ENCODE results near the gene PLK1.

PLK1 gene

DNA sequence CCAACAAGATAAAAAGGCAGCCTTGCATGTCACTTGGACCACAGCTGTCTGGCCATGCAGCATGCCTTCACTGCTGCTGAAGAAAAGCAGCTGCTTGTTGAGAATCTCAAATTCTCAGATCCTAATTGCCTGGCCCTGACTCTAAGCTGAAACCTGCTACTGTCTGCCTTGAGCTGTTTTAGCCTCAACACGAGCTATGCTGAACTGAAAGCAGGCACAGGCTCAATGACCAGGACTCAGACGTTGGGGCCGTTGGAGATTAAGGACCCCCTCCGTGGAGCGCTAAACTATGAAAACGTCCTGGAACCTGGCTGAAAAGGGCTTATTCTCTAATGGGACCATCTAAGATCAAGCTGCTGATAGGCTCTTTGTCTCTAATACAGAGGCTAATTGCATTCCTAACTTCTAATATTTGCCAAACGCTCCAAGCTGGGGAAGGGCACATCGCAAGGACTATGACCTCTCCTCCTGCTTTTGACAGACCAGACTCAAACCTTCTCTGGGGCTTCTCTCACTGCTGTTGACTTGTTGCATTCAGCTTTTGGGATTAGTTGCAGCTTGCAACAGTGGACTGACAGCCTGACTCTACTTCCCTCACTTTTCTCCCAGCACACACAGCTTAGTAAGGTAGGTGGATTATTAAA, 4.6 kb upstream of the PLK1 start:
- H3K27ac Mint-ChIP-seq: peak overlapping the region; percentile 54 to 71 (median 68)
- H3K27me3 Mint-ChIP-seq (ENCODE audit: low read depth): no peaks in the 10 kb centered on the region
- peaks cover 13% of the 10 kb centered on the region for H3K4me1 Mint-ChIP-seq
- peak overlapping the region in 1 of 3 experiments; percentile 30 for H3K4me3 Mint-ChIP-seq
- no peaks in the 10 kb centered on the region for H3K9me3 Mint-ChIP-seq
- peaks cover 30% of the 10 kb centered on the region for H3K36me3 Mint-ChIP-seq (ENCODE audit: low read depth)
- TF ChIP-seq, protein P1, sequence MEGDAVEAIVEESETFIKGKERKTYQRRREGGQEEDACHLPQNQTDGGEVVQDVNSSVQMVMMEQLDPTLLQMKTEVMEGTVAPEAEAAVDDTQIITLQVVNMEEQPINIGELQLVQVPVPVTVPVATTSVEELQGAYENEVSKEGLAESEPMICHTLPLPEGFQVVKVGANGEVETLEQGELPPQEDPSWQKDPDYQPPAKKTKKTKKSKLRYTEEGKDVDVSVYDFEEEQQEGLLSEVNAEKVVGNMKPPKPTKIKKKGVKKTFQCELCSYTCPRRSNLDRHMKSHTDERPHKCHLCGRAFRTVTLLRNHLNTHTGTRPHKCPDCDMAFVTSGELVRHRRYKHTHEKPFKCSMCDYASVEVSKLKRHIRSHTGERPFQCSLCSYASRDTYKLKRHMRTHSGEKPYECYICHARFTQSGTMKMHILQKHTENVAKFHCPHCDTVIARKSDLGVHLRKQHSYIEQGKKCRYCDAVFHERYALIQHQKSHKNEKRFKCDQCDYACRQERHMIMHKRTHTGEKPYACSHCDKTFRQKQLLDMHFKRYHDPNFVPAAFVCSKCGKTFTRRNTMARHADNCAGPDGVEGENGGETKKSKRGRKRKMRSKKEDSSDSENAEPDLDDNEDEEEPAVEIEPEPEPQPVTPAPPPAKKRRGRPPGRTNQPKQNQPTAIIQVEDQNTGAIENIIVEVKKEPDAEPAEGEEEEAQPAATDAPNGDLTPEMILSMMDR (IDR thresholded peaks at IDR 0.05; ENCODE audit: unreplicated experiment in 3 of 3): no peak

DNA sequence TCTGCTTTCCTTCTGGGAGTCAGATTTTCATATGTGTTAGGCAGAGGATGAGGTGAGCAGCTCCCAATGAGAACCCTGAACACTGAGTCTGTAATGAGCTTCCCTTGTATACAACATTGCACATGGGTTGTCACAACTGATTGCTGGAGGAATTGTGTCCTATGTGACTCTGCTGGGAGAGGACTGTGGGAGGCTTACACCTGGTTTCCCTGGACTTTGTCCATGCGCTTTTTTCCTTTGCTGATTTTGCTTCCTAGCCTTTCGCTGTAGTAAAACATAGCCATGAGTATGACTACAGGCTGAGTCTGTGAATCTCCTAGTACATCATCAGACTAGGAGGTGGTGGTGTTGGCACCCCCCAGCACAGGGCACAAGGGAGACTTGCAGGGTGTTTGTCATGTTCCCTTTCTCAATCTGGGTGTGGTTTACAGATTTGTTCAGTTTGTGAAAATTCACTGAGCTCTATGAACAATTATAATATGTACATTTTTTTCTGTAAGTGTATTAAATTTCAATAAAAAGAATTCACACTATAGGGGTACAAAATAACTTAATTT, 1.7 kb upstream of the PLK1 start:
- H3K27ac Mint-ChIP-seq: no peak overlapping the region
- H3K4me1 Mint-ChIP-seq: peaks cover 34% of the 10 kb centered on the region
- TF ChIP-seq, protein P1 (IDR thresholded peaks at IDR 0.05; ENCODE audit: unreplicated experiment in 3 of 3): no peak
- H3K9me3 Mint-ChIP-seq: no peaks in the 10 kb centered on the region
- H3K27me3 Mint-ChIP-seq (ENCODE audit: low read depth): no peaks in the 10 kb centered on the region
- peak overlapping the region; percentile 90 to 94 (median 91) for H3K4me3 Mint-ChIP-seq
- peaks cover 15% of the 10 kb centered on the region for H3K36me3 Mint-ChIP-seq (ENCODE audit: low read depth)

DNA sequence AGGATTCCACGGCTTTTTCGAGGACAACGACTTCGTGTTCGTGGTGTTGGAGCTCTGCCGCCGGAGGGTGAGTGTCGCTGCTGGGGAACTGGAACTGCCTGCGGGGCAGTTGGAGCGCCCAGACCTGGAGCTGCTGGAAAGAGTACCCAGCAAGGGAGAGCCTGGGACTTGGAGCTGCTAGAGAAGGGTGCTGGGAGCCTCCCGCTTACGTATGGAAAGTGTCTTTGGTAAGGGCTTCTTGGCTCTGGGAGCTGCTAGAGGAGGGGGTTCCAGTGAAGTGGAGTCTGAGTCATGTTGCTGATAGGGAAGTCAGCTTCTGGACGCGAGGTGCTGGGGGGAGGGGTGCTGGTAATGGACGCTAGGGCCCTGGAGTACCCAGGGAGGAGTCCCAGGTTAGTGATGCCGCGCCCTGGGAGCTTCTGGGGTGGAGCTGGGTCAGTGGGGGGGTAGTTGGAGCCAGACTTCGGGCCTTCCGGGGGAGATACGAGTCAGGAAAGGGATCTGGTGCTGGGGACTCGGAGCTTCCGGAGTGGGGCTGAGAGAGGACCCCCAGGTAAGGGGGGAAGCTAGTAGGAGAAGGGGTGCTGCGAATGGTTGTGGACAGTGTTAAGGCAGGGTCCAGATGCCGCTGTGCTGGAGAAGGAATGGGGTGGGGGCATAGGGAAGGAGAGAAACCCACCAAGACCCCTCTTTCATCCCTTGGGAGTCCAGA, 741 bp downstream of the PLK1 start:
- Mint-ChIP-seq H3K27ac (peak overlapping the region in 2 of 3 experiments; percentile 58 to 63), H3K27me3 (ENCODE audit: low read depth) (no peaks in the 10 kb centered on the region), H3K9me3 (no peaks in the 10 kb centered on the region), H3K4me1 (peaks cover 23% of the 10 kb centered on the region), H3K4me3 (peak overlapping the region; percentile 90 to 94 (median 91)), H3K36me3 (ENCODE audit: low read depth) (peaks cover 26% of the 10 kb centered on the region)
- TF ChIP-seq, protein P1 (IDR thresholded peaks at IDR 0.05; ENCODE audit: unreplicated experiment in 3 of 3): no peak

DNA sequence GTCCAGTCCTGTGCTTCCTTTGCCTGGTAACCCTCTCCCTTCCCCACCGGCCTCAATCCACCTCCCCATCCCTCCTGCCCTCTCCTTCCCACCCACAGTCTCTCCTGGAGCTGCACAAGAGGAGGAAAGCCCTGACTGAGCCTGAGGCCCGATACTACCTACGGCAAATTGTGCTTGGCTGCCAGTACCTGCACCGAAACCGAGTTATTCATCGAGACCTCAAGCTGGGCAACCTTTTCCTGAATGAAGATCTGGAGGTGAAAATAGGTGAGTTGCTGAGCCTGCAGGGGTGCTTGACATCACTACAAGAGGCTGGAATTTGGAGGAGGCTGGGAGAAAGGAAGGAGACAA, 1.3 kb downstream of the PLK1 start:
- H3K27ac Mint-ChIP-seq: no peak overlapping the region
- no peaks in the 10 kb centered on the region for H3K9me3 Mint-ChIP-seq
- peaks cover 22% of the 10 kb centered on the region for H3K4me1 Mint-ChIP-seq
- H3K36me3 Mint-ChIP-seq (ENCODE audit: low read depth): peaks cover 26% of the 10 kb centered on the region
- no peaks in the 10 kb centered on the region for H3K27me3 Mint-ChIP-seq (ENCODE audit: low read depth)
- H3K4me3 Mint-ChIP-seq: peak overlapping the region; percentile 90 to 94 (median 91)
- TF ChIP-seq, protein P1 (IDR thresholded peaks at IDR 0.05; ENCODE audit: unreplicated experiment in 3 of 3): no peak

DNA sequence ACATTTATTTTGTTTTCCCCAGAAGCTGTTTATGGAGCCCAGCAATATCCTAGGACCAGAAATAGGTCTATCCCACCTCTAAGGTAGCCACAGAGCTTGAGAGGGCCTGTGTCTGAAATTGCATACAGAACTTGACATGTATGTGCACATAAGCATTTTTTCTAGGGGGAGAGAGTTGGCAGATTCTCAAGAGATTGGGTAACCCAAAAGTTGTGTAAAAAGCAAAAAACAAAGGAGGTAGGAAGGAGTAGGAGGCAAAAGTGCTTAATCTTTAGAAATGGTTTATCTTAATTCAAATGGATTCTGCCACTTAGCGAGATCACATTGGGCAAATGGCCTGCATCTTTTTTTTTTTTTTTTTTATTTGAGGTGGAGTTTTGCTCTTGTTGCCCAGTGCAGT, 3.5 kb downstream of the PLK1 start:
- H3K4me1 Mint-ChIP-seq: peaks cover 22% of the 10 kb centered on the region

More for the DNA sequence above, 3.5 kb downstream of the PLK1 start:
- Mint-ChIP-seq H3K9me3 (no peaks in the 10 kb centered on the region), H3K4me3 (no peak overlapping the region), H3K27ac (no peak overlapping the region), H3K36me3 (ENCODE audit: low read depth) (peaks cover 41% of the 10 kb centered on the region), H3K27me3 (ENCODE audit: low read depth) (no peaks in the 10 kb centered on the region)
- TF ChIP-seq, protein P1 (IDR thresholded peaks at IDR 0.05; ENCODE audit: unreplicated experiment in 3 of 3): no peak
